Skeletal muscle tissue (tissue), 4 donors: Measurements from ENCODE around the gene TCEANC2. TPM values are rescaled to one million over a fixed set of nuclear protein-coding genes. Genes with fewer than 3 reads are reported as not detected.

ENCODE experiments used
- H3K27ac ChIP-seq: one replicate; pipeline ENCODE4 v1.7.0; 2013; ENCODE audit warnings: mild to moderate bottlenecking, low read depth, low read length, inconsistent platforms
- H3K27me3 ChIP-seq, 3 donors: one replicate each; pipeline ENCODE4 v1.7.0; 2013; ENCODE audit warnings: low read length in 3 of 3; ENCODE audit not compliant: control insufficient read depth in 3 of 3, insufficient read depth in 3 of 3
- H3K36me3 ChIP-seq, 3 donors: one replicate each; pipeline ENCODE4 v1.7.0; 2013; ENCODE audit warnings: low read length in 3 of 3; ENCODE audit not compliant: control insufficient read depth in 3 of 3, insufficient read depth in 3 of 3
- H3K4me1 ChIP-seq, 3 donors: one replicate each; pipeline ENCODE4 v1.7.0; 2013; ENCODE audit warnings: low read length in 3 of 3, mild to moderate bottlenecking in 3 of 3; ENCODE audit not compliant: control insufficient read depth in 3 of 3, insufficient read depth in 3 of 3
- H3K4me3 ChIP-seq, 3 donors: one replicate each; pipeline ENCODE4 v1.7.0; 2013; ENCODE audit warnings: low read length in 3 of 3
- H3K9ac ChIP-seq, 3 donors: one replicate each; pipeline ENCODE4 v1.7.0; 2013; ENCODE audit warnings: low read length in 3 of 3, mild to moderate bottlenecking in 3 of 3, moderate library complexity in 2 of 3, low read depth in 1 of 3
- H3K9me3 ChIP-seq, 3 donors: one replicate each; pipeline ENCODE4 v1.7.0; 2013; ENCODE audit warnings: low read length in 3 of 3; ENCODE audit not compliant: control insufficient read depth in 3 of 3
- total RNA-seq: library from RNA; depleted of rRNA; stranded (reverse); fragments of >200 nt; gene quantifications from one replicate; pipeline ENCODE4 v1.2.3, GENCODE V29; 2014
- donor health status: Osteomylitis.

TCEANC2 gene
- total RNA-seq, 1 donor from 2014 or later: 3.1 TPM

DNA sequence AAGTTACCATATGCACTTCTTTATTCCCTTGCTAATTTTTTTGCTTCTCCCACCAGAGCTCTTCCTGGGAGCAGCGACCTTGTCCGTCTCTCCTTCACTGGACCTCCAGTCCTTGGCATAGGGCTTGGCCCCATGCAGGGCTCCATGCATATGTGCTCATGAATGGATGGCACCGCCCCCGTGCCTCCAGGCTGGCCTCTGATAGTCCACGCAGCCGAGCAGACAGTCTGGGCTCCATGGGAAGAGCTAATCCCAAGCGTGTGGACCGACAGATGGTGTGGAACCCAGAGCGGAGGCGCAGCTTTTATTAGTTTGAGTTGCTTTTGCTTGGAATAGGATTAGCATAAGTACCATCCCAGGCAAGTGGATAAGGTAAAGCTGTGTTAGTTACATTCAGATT lies 57.6 kb downstream of the TCEANC2 start:
- peaks cover 6 to 7% (median 7%) of the 10 kb centered on the region in 3 donors for H3K4me1 ChIP-seq
- no peaks in the 10 kb centered on the region for H3K27me3 ChIP-seq
- H3K36me3 ChIP-seq: no peaks in the 10 kb centered on the region
- no peak overlapping the region for H3K9ac ChIP-seq
- no peaks in the 10 kb centered on the region for H3K9me3 ChIP-seq
- no peak overlapping the region for H3K4me3 ChIP-seq
- no peak overlapping the region for H3K27ac ChIP-seq

- no peak overlapping the region for H3K9ac ChIP-seq
- no peaks in the 10 kb centered on the region for H3K36me3 ChIP-seq
- no peak overlapping the region for H3K27ac ChIP-seq
- H3K27me3 ChIP-seq: no peaks in the 10 kb centered on the region
- H3K4me1 ChIP-seq: peaks cover 6 to 7% (median 7%) of the 10 kb centered on the region in 3 donors
- H3K4me3 ChIP-seq: no peak overlapping the region
- no peaks in the 10 kb centered on the region for H3K9me3 ChIP-seq
Measured at GRCh38 chr1:54111624-54112023, 58.2 kb downstream of the TCEANC2 start.

GRCh38 chr1:54112027-54112426 lies 58.6 kb downstream of the TCEANC2 start:
- no peaks in the 10 kb centered on the region for H3K36me3 ChIP-seq
- no peak overlapping the region for H3K4me3 ChIP-seq
- no peak overlapping the region for H3K9ac ChIP-seq
- H3K27ac ChIP-seq: no peak overlapping the region
- H3K4me1 ChIP-seq: peaks cover 6 to 7% (median 7%) of the 10 kb centered on the region in 3 donors
- no peaks in the 10 kb centered on the region for H3K27me3 ChIP-seq
- H3K9me3 ChIP-seq: no peaks in the 10 kb centered on the region

DNA sequence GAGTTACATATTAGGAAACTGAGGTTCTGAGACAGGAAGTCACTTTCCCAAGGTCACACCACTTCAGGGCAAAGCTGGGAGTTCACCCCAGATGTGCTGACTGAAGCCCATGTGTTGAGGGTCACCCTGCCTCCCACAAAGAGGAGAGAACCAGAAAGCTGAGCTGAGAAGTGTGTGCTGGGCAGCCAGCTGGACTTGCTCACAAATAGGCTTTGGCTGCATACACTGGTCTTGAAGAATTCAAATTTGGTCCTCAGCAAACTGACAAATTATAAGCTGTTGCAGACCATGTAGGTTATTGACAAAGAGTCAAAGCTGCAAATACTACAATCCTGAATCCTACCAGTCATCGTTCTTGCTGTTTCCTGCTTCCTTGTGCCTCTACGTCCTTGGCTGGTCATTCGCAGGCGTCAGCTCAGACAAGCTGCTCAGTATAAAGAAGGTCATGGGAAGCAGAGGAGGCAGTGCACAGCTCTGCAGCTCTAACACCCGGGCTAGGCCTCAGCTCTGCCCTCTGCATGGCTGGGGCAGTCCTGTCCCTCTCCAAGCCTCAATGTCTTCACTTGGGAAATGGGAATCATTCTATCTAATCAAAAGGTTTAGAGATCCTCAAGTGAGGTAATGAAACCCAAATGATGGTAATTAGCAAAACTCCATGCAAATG lies 59.4 kb downstream of the TCEANC2 start:
- no peaks in the 10 kb centered on the region for H3K36me3 ChIP-seq
- H3K9me3 ChIP-seq: no peaks in the 10 kb centered on the region
- no peak overlapping the region for H3K27ac ChIP-seq
- H3K4me3 ChIP-seq: no peak overlapping the region
- H3K4me1 ChIP-seq: peaks cover 6 to 7% (median 7%) of the 10 kb centered on the region in 3 donors
- no peak overlapping the region for H3K9ac ChIP-seq
- no peaks in the 10 kb centered on the region for H3K27me3 ChIP-seq

DNA sequence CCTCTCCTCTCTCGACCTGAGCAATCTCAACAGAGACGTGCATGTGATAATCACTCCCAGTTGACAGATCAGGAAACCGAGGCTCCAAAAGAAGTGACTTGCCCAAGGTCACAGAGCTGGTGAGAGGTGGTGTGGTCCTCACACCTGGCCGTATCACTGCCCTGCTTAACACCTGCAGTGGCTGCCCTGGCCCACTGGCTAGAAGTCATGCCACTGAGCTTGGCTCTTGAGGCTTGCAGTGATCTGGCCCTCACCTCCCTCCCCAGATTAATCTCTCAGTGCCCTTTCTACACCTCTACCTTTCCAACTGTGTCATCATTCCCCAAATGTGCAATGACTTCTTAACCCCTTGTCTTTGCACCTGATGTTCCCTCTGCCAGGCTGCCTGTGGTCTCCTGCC lies 60.6 kb downstream of the TCEANC2 start:
- peaks cover 6 to 7% (median 7%) of the 10 kb centered on the region in 3 donors for H3K4me1 ChIP-seq
- H3K9me3 ChIP-seq: no peaks in the 10 kb centered on the region
- no peaks in the 10 kb centered on the region for H3K27me3 ChIP-seq
- no peak overlapping the region for H3K4me3 ChIP-seq
- no peaks in the 10 kb centered on the region for H3K36me3 ChIP-seq
- H3K9ac ChIP-seq: no peak overlapping the region
- H3K27ac ChIP-seq: no peak overlapping the region

GRCh38 chr1:54114955-54115354 lies 61.5 kb downstream of the TCEANC2 start:
- Histone ChIP-seq H3K4me1 (peaks cover 6 to 7% (median 7%) of the 10 kb centered on the region in 3 donors), H3K9me3 (no peaks in the 10 kb centered on the region), H3K27ac (no peak overlapping the region), H3K27me3 (peaks cover 0 to 3% (median under 1%) of the 10 kb centered on the region in 3 donors), H3K4me3 (no peak overlapping the region), H3K9ac (peak overlapping the region in 1 of 3 donors; percentile 38), H3K36me3 (no peaks in the 10 kb centered on the region)

- Histone ChIP-seq H3K27me3 (peaks cover 0 to 4% (median 3%) of the 10 kb centered on the region in 3 donors), H3K9me3 (no peaks in the 10 kb centered on the region), H3K36me3 (no peaks in the 10 kb centered on the region), H3K27ac (no peak overlapping the region), H3K4me3 (no peak overlapping the region), H3K4me1 (peaks cover 6 to 7% (median 7%) of the 10 kb centered on the region in 3 donors), H3K9ac (no peak overlapping the region)
Measured at GRCh38 chr1:54115520-54115919, 62.1 kb downstream of the TCEANC2 start.

- H3K36me3 ChIP-seq: no peaks in the 10 kb centered on the region
- no peak overlapping the region for H3K4me3 ChIP-seq
- no peak overlapping the region for H3K27ac ChIP-seq
- peaks cover 16 to 20% (median 18%) of the 10 kb centered on the region in 3 donors for H3K4me1 ChIP-seq
- H3K9ac ChIP-seq: no peak overlapping the region
- H3K27me3 ChIP-seq: peaks cover 0 to 4% (median 3%) of the 10 kb centered on the region in 3 donors
- no peaks in the 10 kb centered on the region for H3K9me3 ChIP-seq
Measured at GRCh38 chr1:54117815-54118563, 64.6 kb downstream of the TCEANC2 start.

DNA sequence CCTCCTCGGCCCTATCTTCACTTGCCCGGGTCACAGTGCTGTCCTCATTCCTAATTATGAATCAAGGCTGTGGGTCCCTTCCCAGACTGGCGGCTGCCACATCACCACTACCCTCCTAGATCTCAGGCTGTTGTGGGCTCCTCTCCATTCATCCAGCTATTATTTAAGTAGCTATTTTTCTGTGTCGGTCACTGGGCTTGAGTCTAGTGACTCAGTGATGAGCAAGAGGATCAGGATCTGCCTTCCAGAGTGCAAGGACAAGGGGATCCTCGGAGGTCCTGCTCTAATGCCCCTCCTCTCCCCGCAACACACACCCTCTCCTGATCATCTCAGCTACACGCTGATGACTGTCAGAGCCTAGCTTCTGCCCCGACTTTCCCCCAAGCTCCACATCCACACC lies 65.3 kb downstream of the TCEANC2 start:
- no peaks in the 10 kb centered on the region for H3K36me3 ChIP-seq
- peaks cover 16 to 20% (median 18%) of the 10 kb centered on the region in 3 donors for H3K4me1 ChIP-seq
- H3K9me3 ChIP-seq: no peaks in the 10 kb centered on the region
- no peak overlapping the region for H3K4me3 ChIP-seq
- H3K9ac ChIP-seq: no peak overlapping the region
- H3K27me3 ChIP-seq: peaks cover 0 to 4% (median 3%) of the 10 kb centered on the region in 3 donors
- no peak overlapping the region for H3K27ac ChIP-seq

GRCh38 chr1:54120018-54120697 lies 66.8 kb downstream of the TCEANC2 start:
- Histone ChIP-seq H3K4me1 (peaks cover 11 to 14% (median 13%) of the 10 kb centered on the region in 3 donors), H3K4me3 (no peak overlapping the region)

More at GRCh38 chr1:54120018-54120697, 66.8 kb downstream of the TCEANC2 start:
- Histone ChIP-seq H3K9ac (no peak overlapping the region), H3K27me3 (peaks cover 0 to 4% (median 3%) of the 10 kb centered on the region in 3 donors), H3K9me3 (no peaks in the 10 kb centered on the region), H3K27ac (no peak overlapping the region), H3K36me3 (no peaks in the 10 kb centered on the region)
